GM21360 (cell line): Measurements from ENCODE around the gene KLHL3.

ENCODE experiments used
- ATAC-seq: cut with Tn5 transposase; IDR thresholded peaks from one replicate; pipeline ENCODE4 v1.9.1; 2021; ENCODE audit warnings: mild to moderate bottlenecking, moderate library complexity; ENCODE audit not compliant: unreplicated experiment

Gene KLHL3

GRCh38 chr5:137743031-137743640, 7.2 kb upstream of the KLHL3 start:
- peak; percentile 61 for ATAC-seq

DNA sequence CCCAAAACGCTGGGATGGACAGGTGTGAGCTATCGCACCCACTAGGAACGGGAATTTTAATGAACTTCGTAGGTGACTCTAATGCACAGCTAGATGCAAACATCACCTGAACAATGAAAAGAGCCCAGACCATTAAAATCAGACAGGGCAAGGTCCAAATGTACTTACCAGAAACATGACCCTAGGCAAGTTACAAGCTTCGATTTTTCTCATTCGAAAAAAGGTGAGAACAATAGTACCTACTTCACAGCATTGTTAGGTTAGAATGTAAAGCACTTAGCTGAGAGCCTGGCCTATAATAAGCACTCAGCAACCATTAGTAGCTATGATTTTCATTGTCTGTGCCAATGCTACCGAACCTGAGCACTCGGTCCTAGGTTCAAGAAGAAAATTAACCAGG, 5.8 kb upstream of the KLHL3 start:
- ATAC-seq = no peak

- no peak for ATAC-seq
Measured at GRCh38 chr5:137739737-137740136, 3.8 kb upstream of the KLHL3 start.

DNA sequence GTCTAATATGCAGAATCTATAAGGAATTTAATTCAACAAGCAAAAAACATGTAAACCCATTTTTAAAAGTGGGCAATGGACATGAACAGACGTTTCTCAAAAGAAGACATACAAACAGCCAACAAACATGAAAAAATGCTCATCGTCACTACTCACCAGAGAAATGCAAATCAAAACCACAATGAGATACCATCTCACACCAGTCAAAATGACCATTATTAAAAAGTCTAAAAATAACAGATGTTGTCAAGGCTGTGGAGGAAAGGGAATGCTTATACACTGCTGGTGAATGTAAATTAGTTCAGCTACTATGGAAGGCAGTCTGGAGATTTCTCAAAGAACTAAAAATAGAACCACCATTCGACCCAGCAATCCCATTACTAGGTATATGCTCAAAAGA, 3.1 kb upstream of the KLHL3 start:
- ATAC-seq = no peak

DNA sequence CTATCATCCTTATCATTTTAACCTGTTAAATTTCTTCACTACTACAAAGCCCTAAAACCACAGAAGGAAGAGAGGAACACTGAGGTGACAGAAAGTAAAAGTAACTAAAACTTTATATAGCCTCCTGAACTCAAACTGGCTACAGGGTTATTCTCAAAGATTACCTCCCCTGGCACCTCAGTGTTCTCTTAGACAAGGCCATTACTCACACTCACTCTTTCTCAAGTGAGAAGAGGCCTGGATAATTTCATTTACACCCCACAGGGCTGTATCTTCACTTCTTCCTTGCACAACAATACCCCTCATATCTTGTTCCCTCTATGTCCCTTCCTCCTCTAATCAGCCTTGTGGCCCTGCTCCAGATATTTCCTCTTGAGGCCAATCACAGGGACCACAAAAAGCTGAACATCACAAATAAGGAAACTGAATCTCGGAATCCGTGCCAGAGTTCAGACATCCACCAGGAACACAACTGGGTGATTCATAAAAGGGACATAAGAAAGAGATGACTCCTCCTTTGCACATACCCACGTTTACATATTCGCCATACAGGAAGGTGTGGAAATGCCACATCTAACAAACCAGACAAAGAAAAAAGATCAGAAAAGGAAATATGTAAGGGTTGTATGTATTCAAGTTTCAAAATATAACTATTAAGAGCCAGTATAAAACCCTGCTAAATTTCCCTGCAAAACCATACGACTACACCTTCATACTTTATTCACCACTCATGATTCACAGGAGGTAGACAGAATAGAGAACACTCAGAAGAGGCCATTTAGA, 1.7 kb upstream of the KLHL3 start:
- ATAC-seq = no peak

DNA sequence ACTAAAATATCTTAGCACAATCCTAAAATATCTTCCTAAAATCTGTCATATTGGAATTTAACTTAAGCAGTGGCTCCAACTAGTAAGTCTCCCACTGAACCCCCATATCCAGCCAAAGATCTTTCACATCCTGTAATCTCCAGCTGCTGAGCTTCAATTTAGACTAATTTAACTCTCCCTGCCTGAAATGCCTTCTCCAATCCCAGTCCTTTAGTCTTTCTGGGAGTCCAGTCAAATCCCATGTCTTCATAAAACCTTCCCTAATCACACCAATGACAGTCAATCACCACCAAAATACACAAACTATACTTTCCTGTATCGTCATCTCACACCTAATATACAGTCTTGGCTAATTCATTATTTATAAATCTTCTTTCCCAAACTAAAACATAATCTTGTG, 607 bp upstream of the KLHL3 start:
- no peak for ATAC-seq

DNA sequence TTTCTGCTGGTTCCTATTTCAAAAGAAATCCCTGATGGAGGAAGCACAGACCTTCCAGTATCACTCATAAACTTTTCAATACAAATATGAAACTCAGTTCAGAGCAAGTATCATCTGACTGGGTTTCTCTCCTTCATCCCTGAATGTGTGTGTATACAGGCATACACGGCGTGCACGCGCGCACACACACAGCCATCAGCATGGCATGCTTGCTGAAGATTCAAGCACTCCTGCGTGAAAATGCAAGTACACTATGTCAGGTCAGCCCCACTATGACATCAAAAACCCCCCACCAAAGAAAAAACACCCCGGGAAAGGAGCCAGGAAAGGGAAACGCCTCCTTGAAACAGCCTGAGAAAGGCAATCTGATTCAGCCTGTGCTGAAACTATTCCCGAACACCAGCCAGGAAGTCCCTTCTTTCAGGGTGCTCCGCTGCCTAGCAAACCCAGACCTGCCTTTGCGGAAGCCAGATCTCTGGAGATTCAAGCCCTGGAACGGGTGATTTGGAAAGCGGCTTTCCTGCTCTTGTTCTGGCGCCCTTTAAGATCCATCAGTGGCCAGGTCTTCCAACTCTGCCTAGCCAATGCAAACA, 831 bp downstream of the KLHL3 start:
- peak; percentile 5 for ATAC-seq

DNA sequence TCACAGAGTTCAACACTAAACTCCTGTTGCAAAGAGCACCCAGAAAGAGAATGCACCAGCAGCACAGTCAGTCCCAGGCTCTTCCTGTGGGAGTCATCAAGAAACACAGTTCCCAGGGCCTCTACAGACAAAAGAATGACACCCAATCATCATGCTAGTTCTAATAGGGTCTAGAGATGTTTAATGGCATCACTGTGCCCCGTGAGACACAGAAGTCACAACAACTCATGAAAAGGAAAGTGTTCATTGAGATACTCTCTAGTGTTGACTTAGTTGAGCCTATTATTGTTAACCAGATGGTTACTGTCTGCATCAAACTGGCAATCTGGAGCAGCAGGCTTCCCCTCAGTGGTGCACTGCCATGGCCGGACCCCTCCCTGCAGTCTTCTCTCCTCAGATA, 1.6 kb downstream of the KLHL3 start:
- ATAC-seq = no peak

GRCh38 chr5:137733922-137734321, 2.0 kb downstream of the KLHL3 start:
- no peak for ATAC-seq

DNA sequence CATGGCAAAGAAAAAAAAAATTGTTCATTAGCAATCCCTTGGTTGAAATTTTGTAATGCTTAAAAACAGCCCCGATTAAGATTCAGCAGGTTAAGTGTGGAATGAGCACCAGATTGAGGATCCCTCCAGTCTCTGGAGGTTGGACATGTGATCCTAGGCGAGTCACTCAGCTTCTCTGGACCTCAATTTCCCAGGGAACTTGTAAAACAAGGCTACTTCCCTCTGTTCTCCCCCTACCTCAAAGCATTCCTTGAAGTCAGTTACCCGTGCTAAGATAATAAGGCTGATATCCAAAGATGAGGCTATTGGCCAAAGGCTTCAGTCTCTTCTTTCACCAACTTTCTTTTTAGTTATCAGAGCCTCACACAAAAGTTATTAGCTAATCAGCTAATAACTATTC, 2.9 kb downstream of the KLHL3 start:
- no peak for ATAC-seq

GRCh38 chr5:137731176-137731575, 4.7 kb downstream of the KLHL3 start:
- no peak for ATAC-seq

DNA sequence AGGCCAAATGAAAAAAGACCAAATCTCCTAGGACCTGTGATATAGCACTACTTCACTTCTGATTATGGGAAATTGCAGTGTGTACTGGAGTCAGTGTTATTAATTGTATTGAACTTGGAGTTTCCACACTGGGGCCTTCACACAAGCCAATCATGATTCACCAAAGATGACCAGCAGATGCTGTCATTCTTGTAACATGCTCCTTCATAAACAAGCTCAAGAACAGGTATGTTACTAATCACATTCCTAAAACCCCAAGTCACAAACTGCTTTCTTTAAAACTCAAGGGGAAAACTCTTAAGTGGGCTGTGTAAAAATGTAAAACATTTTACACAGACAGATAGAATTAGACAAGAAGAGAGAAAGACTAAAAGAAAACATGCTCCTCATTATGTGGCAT, 5.6 kb downstream of the KLHL3 start:
- no peak for ATAC-seq

DNA sequence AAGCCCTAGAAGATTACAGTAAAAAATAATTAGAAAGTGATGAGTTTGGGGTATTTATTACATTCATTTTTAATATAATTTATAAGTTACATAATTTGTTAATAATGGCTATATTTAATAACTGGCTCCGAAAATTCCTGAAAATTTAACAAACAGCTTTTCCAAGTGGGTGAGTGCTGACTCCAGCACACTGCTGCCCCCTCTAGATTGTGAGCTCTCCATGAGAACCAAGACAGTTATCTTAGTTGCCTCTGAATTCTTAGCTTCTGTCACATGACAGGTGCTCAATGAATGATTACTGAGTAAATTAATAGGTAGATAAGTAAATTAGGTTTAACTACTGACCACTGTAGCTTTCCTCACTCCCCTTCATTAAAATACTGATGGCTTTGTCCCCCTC, 7.8 kb downstream of the KLHL3 start:
- no peak for ATAC-seq

- no peak for ATAC-seq
Measured at GRCh38 chr5:137727623-137728022, 8.3 kb downstream of the KLHL3 start.

GRCh38 chr5:137724251-137724650, 11.6 kb downstream of the KLHL3 start:
- ATAC-seq = no peak

DNA sequence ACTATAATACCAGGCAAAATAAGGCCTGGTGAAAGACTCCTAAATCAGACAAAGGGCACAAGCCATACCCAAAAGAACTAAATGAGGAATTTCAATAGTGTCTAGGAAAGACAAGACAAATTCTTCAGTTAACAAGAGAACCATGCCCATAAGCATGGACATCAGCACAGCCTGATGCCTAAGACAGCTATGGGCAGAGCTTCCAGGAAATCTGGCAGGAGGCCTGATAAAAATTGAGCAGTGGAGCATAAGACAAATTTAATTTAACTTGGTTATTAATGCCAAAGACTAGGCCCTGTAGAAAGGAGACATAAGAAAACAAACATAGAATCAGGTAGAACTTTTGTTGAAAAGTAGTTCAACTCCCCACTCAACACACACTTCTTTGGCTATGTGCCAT, 17.3 kb downstream of the KLHL3 start:
- no peak for ATAC-seq

DNA sequence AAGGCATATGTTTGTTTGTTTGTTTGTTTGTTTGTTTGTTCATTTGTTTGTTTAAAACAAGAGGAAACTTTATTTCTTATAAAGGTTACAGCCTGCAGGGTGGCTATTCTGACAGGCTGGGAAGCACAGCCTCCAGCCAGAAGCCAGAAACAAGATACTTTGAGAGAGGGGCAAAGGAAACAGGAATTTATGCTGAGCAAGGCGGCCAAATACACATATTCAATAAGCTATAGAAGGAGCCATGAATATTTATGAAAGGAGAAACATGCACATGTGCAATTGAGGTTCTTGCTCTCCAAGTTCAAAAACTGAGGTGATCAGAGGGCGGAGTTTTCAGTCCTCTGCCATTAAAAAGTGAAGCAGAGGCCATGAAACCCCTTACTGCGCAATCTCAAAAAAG, 19.6 kb downstream of the KLHL3 start:
- no peak for ATAC-seq

DNA sequence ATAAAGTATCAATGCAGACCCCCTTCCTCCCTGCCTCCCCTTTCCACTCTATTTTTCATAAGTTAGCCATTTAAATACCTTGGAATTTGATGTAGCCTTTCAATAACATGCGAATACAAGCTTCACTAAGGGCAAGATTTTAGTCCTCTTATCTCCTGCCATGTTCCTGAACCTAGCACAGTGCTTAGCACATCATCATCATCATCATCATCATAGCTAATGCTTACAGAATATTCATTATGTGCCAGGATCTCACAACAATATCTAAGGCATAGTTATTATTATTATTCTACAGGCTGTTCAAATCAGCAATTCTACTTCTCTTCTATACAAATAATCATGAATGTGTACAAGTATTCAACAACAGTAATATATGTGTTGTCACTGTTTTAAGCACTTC, 20.4 kb downstream of the KLHL3 start:
- ATAC-seq = no peak

DNA sequence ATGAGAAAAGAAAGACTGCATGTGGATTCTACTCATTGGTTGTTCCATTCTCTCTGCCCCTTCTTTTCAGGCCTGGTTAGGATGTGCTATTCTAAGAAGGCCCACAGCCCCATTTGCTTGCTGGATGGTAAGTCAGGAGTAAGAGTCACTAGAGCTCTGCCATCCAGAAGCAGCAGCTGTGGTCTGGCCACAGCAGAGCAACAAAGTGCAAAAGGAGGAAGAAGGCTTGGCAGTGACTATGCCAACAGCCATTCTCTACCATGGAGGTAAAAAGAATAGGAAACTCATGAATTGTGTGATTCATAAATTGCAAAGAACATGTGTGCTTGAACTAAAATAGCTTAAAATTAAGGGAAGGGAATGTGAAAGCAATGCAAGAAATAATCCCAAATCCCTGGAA, 20.9 kb downstream of the KLHL3 start:
- no peak for ATAC-seq

DNA sequence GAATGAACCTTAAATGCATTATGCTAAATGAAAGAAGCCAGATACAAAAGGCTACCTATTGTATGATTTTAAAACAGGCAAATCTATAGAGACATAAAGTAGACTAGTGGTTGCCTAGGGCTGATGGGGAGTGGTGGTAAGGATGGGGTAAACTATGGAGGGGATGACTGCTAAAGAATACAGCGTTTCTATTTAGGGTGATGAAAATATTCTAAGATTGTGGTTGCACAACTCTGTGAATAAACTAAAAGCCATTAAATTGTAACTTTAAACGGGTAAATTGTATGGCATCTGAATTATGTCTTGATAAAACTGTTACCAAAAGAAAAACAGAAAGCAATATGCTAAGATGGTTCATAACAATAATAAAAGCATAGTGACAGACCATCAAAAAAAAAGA, 21.4 kb downstream of the KLHL3 start:
- ATAC-seq = no peak

- ATAC-seq = no peak
Measured at GRCh38 chr5:137712139-137712667, 23.7 kb downstream of the KLHL3 start.

GRCh38 chr5:137710086-137710485, 25.8 kb downstream of the KLHL3 start:
- ATAC-seq = no peak
